A549 (cell line): ENCODE data around the gene FHIT.

Experiments used
- CTCF ChIP-seq: fragments of >200 bp; sonication (Bioruptor Twin); formaldehyde crosslinking; IDR thresholded peaks from 3 replicates; pipeline ENCODE4 v1.5.1; 2016
- ELK1 ChIP-seq: fragments of 150-350 bp; IDR thresholded peaks from 2 replicates; pipeline ENCODE4 v1.6.1; 2014; ENCODE audit warnings: low read depth, mild to moderate bottlenecking, low read length
- GATA3 ChIP-seq: IDR thresholded peaks from 2 replicates; pipeline ENCODE4 v1.6.1; 2012; ENCODE audit warnings: borderline replicate concordance
- POLR2A ChIP-seq: IDR thresholded peaks from 2 replicates; pipeline ENCODE4 v1.6.1; 2012; ENCODE audit warnings: mild to moderate bottlenecking, low read length
- RCOR1 ChIP-seq: fragments of 150-350 bp; IDR thresholded peaks from 2 replicates; pipeline ENCODE4 v1.6.1; 2014; ENCODE audit warnings: antibody characterized with exemption, low read length, low read depth
- RFX5 ChIP-seq: fragments of 450-650 bp; IDR thresholded peaks from 2 replicates; pipeline ENCODE4 v1.7.1; 2014; ENCODE audit warnings: antibody characterized with exemption, mild to moderate bottlenecking, moderate library complexity
- RNF2 ChIP-seq: fragments of 200-600 bp; sonication (generic); IDR thresholded peaks from 2 replicates; pipeline ENCODE4 v1.6.1; 2016; ENCODE audit warnings: low read depth, mild to moderate bottlenecking, antibody characterized with exemption, moderate library complexity, borderline replicate concordance
- SMC3 ChIP-seq: fragments of >200 bp; sonication (Bioruptor Twin); formaldehyde crosslinking; IDR thresholded peaks from 3 replicates; pipeline ENCODE4 v1.6.1; 2018; ENCODE audit warnings: inconsistent platforms
- USF2 ChIP-seq: fragments of 450-650 bp; IDR thresholded peaks from 2 replicates; pipeline ENCODE4 v1.6.1; 2014; ENCODE audit warnings: antibody characterized with exemption

- TF ChIP-seq USF2 (no peak), CTCF (no peak), ELK1 (no peak), GATA3 (no peak), RFX5 (no peak), RCOR1 (no peak), POLR2A (no peak), SMC3 (no peak), RNF2 (no peak)
Measured at GRCh38 chr3:61177450-61177849, 73.8 kb downstream of the FHIT start.
